ENCODE data around the gene NOL6. TPM values are rescaled to one million over a fixed set of nuclear protein-coding genes. Genes with fewer than 3 reads are reported as not detected.
A peak's percentile ranks its signal among the peaks of the same experiment; 100 is the strongest.

The NOL6 gene
- total RNA-seq, 1 donor from 2014 or later = 43.1 TPM

GRCh38 chr9:33480976-33481375 is 7.3 kb upstream of the NOL6 start:
- no peak overlapping the region for H3K4me3 Mint-ChIP-seq
- no peak for TF ChIP-seq CTCF (conservative IDR thresholded peaks at IDR 0.05)
- DNase-seq (ENCODE audit: low read depth, low spot score) = no peak
- no peaks in the 10 kb centered on the region for H3K9me3 Mint-ChIP-seq
- no peaks in the 10 kb centered on the region for H3K27me3 Mint-ChIP-seq (ENCODE audit: low read depth)
- no peaks in the 10 kb centered on the region for H3K36me3 Mint-ChIP-seq (ENCODE audit: low read depth)
- no peak overlapping the region for H3K27ac Mint-ChIP-seq (ENCODE audit: unreplicated experiment)
- H3K4me1 Mint-ChIP-seq = no peaks in the 10 kb centered on the region

GRCh38 chr9:33480106-33480505 is 6.4 kb upstream of the NOL6 start:
- H3K27me3 Mint-ChIP-seq (ENCODE audit: low read depth) = no peaks in the 10 kb centered on the region
- no peak for TF ChIP-seq CTCF (conservative IDR thresholded peaks at IDR 0.05)
- H3K4me3 Mint-ChIP-seq = no peak overlapping the region
- no peak for DNase-seq (ENCODE audit: low read depth, low spot score)
- no peaks in the 10 kb centered on the region for H3K4me1 Mint-ChIP-seq
- no peaks in the 10 kb centered on the region for H3K36me3 Mint-ChIP-seq (ENCODE audit: low read depth)
- no peaks in the 10 kb centered on the region for H3K9me3 Mint-ChIP-seq
- no peak overlapping the region for H3K27ac Mint-ChIP-seq (ENCODE audit: unreplicated experiment)

GRCh38 chr9:33476503-33476902 is 2.8 kb upstream of the NOL6 start:
- H3K27me3 Mint-ChIP-seq (ENCODE audit: low read depth) = no peaks in the 10 kb centered on the region
- H3K36me3 Mint-ChIP-seq (ENCODE audit: low read depth) = peaks cover 4% of the 10 kb centered on the region
- no peak overlapping the region for H3K27ac Mint-ChIP-seq (ENCODE audit: unreplicated experiment)
- no peaks in the 10 kb centered on the region for H3K9me3 Mint-ChIP-seq
- TF ChIP-seq CTCF (conservative IDR thresholded peaks at IDR 0.05) = no peak
- peaks cover 25% of the 10 kb centered on the region for H3K4me1 Mint-ChIP-seq
- no peak for DNase-seq (ENCODE audit: low read depth, low spot score)
- H3K4me3 Mint-ChIP-seq = peak overlapping the region; percentile 61

GRCh38 chr9:33475357-33475756 is 1.6 kb upstream of the NOL6 start:
- H3K27ac Mint-ChIP-seq (ENCODE audit: unreplicated experiment) = no peak overlapping the region
- no peaks in the 10 kb centered on the region for H3K27me3 Mint-ChIP-seq (ENCODE audit: low read depth)
- H3K9me3 Mint-ChIP-seq = no peaks in the 10 kb centered on the region
- peaks cover 8% of the 10 kb centered on the region for H3K36me3 Mint-ChIP-seq (ENCODE audit: low read depth)
- DNase-seq (ENCODE audit: low read depth, low spot score) = no peak
- H3K4me3 Mint-ChIP-seq = peak overlapping the region; percentile 27
- peaks cover 28% of the 10 kb centered on the region for H3K4me1 Mint-ChIP-seq
- TF ChIP-seq CTCF (conservative IDR thresholded peaks at IDR 0.05) = no peak

- peaks cover 28% of the 10 kb centered on the region for H3K4me1 Mint-ChIP-seq
- no peaks in the 10 kb centered on the region for H3K9me3 Mint-ChIP-seq
- DNase-seq (ENCODE audit: low read depth, low spot score) = no peak
- H3K27me3 Mint-ChIP-seq (ENCODE audit: low read depth) = no peaks in the 10 kb centered on the region
- peak overlapping the region; percentile 96 for H3K27ac Mint-ChIP-seq (ENCODE audit: unreplicated experiment)
- no peak for TF ChIP-seq CTCF (conservative IDR thresholded peaks at IDR 0.05)
- H3K4me3 Mint-ChIP-seq = peak overlapping the region; percentile 100
- H3K36me3 Mint-ChIP-seq (ENCODE audit: low read depth) = peaks cover 10% of the 10 kb centered on the region
These were observed 676 bp downstream of the NOL6 start for GRCh38 chr9:33472881-33473615.

Data from neural crest cell (in vitro differentiated cells).